GM12873 (cell line): ENCODE measurements around the gene USP40.

Experiments used
- CTCF ChIP-seq: IDR thresholded peaks from 2 replicates; pipeline ENCODE4 v1.5.1; 2012; ENCODE audit warnings: low read depth, mild to moderate bottlenecking, moderate library complexity, low read length, control low read depth; ENCODE audit not compliant: insufficient read depth; ENCODE audit errors: missing control alignments

USP40 gene

GRCh38 chr2:233566141-233566956, at the start of gene USP40:
Gene USP40 (minus strand): TSS chr2:233566782. CDS start chr2:233565554, 1,228 bp downstream.
- no peak for TF ChIP-seq CTCF

DNA sequence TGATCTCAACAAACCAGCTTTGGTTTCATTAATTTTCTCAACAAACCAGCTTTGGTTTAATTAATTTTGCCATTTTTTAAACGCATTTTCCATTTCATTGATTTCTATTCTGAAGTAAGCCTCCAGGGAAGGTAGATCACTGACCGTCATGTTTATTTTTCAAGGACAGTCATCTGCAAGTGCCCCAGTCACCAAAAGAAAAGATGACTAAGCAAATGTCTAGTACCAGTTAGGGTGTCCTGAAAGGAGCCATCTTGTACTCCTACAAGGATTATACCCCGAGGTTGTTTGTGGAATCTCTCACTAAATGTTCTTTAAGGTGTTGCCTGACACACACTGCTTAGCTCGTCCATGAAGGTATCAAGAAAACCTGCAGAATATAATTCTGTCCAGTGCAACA, 44.7 kb upstream of the USP40 start:
- no peak for TF ChIP-seq CTCF

GRCh38 chr2:233605680-233606079, 39.1 kb upstream of the USP40 start:
- no peak for TF ChIP-seq CTCF

DNA sequence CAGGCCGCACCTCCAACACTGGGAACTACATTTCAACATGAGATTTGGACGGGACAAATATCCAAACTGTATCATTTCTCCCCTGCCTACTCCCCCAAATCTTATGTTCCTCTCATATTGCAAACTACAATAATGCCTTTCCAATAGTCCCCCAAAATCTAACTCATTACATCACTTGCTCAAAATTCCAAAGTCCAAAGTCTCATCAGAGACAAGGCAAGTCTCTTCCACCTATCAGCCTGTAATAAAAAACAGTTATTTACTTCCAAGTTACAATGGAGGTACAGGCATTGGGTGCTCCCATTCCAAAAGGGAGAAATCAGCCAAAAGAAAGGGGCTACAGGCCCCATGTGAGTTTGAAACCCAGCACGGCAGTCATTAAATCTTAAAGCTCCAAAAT, 38.2 kb upstream of the USP40 start:
- TF ChIP-seq CTCF = no peak

DNA sequence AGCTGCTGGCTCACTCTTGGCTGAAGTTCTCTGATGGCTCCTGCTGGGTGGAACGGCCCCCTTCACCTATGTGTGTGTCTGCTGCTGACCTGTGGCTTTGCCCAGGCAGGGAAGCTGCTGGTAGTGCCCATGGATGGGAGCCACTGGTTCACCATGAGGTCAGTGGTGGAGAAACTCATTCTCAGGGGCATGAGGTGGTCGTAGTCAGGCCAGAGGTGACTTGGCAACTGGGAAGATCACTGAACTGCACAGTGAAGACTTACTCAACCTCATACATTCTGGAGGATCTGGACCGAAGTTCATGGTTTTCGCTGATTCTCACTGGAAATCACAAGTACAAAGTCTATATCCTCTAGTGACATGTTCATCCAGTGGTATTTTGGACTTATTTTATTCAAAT, 36.9 kb upstream of the USP40 start:
- TF ChIP-seq CTCF = no peak

- TF ChIP-seq CTCF = no peak
These were observed 35.5 kb upstream of the USP40 start for GRCh38 chr2:233602076-233602475.

DNA sequence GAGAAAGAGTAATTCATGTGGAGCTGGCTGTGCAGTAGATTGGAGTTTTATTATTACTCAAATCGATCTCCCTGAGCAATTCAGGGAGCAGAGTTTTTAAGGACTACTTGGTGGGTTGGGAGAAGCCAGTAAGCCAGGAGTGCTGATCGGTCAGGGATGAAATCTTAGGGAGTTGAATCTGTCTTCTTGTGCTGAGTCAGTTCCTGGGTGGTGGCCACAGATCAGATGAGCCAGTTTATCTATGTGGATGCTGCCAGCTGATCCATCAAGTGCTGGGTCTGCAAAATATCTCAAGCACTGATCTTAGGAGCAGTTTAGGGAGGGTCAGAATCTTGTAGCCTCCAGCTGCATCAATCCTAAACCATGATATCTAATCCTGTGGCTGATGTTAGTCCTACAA, 33.8 kb upstream of the USP40 start:
- TF ChIP-seq CTCF = no peak
